PFSK-1 (cell line): ENCODE measurements around the gene KRTCAP2.

ENCODE experiments used
- FOXP2 ChIP-seq: optimal IDR thresholded peaks from 2 replicates; pipeline ENCODE3; 2011; ENCODE audit warnings: borderline replicate concordance, control low read depth, inconsistent platforms; ENCODE audit not compliant: insufficient read depth; ENCODE audit errors: extremely low read length, extremely low read depth
- POLR2AphosphoS5 ChIP-seq: IDR thresholded peaks from 2 replicates; pipeline ENCODE4 v1.6.1; 2012; ENCODE audit warnings: low read depth, mild to moderate bottlenecking, control low read depth, low read length, moderate library complexity
- REST ChIP-seq, 2 experiments: IDR thresholded peaks; 2 replicates each; pipeline versions ENCODE4 v1.6.1 to v1.8.0; 2011 to 2012; ENCODE audit warnings: low read depth in 2 of 2, low read length in 2 of 2, control low read depth in 1 of 2, inconsistent platforms in 1 of 2, mild to moderate bottlenecking in 1 of 2, moderate library complexity in 1 of 2; ENCODE audit not compliant: insufficient read depth in 1 of 2
- SIN3A ChIP-seq: IDR thresholded peaks from 2 replicates; pipeline ENCODE4 v1.6.1; 2012; ENCODE audit warnings: mild to moderate bottlenecking, low read length, moderate library complexity, borderline replicate concordance; ENCODE audit not compliant: insufficient read depth
- TAF1 ChIP-seq: IDR thresholded peaks from 2 replicates; pipeline ENCODE4 v1.6.1; 2012; ENCODE audit warnings: low read length, control low read depth, borderline replicate concordance; ENCODE audit not compliant: insufficient read depth

The KRTCAP2 gene

DNA sequence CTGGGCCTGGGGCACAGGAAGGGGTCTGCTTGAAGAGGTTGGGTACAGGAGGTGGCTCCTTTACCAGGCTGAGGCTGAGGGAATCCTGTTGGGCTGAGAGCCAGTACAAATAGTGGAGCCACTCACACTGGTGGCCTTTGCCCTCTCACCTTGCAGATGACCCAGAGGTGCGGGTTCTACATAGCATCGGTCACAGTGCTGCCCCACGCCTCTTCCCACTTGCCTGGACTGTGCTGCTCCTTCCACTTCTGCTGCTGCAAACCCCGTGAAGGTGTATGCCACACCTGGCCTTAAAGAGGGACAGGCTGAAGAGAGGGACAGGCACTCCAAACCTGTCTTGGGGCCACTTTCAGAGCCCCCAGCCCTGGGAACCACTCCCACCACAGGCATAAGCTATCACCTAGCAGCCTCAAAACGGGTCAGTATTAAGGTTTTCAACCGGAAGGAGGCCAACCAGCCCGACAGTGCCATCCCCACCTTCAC is 39.3 kb downstream of the KRTCAP2 start:
- TF ChIP-seq SIN3A (no peak), REST (IDR thresholded peaks at IDR 0.05; ENCODE audit: insufficient read depth in 1 of 2, low read depth in 2 of 2, low read length in 2 of 2) (no peak), TAF1 (no peak), POLR2AphosphoS5 (no peak), FOXP2 (no peak)

- TF ChIP-seq SIN3A (no peak), REST (IDR thresholded peaks at IDR 0.05; ENCODE audit: insufficient read depth in 1 of 2, low read depth in 2 of 2, low read length in 2 of 2) (no peak), TAF1 (no peak), POLR2AphosphoS5 (no peak), FOXP2 (no peak)
Observed at GRCh38 chr1:155131856-155132255, 41.2 kb downstream of the KRTCAP2 start.

DNA sequence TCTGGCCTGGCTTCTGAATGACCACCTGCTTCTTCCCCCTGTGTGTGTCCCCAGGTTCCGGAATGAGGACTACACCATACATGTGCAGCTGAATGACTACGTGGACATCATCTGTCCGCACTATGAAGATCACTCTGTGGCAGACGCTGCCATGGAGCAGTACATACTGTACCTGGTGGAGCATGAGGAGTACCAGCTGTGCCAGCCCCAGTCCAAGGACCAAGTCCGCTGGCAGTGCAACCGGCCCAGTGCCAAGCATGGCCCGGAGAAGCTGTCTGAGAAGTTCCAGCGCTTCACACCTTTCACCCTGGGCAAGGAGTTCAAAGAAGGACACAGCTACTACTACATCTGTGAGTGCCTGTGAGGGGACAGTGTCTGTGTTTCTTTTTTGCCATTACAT is 41.8 kb downstream of the KRTCAP2 start:
- TF ChIP-seq REST (IDR thresholded peaks at IDR 0.05; ENCODE audit: insufficient read depth in 1 of 2, low read depth in 2 of 2, low read length in 2 of 2) (no peak), SIN3A (no peak), POLR2AphosphoS5 (no peak), TAF1 (no peak), FOXP2 (no peak)

GRCh38 chr1:155130272-155131006 is 42.7 kb downstream of the KRTCAP2 start:
- TF ChIP-seq POLR2AphosphoS5, result no peak
- TF ChIP-seq FOXP2, result no peak
- no peak for TF ChIP-seq SIN3A
- no peak for TF ChIP-seq REST (IDR thresholded peaks at IDR 0.05; ENCODE audit: insufficient read depth in 1 of 2, low read depth in 2 of 2, low read length in 2 of 2)
- no peak for TF ChIP-seq TAF1
